Measurements from ENCODE around the gene SLC6A1.

GRCh38 chr3:11006986-11007933 lies 14.7 kb downstream of the SLC6A1 start:
- TF ChIP-seq POLR2A (IDR thresholded peaks at IDR 0.05; ENCODE audit: low read depth) (no peak), CTCF (IDR thresholded peaks at IDR 0.05) (no peak), POLR2AphosphoS5 (IDR thresholded peaks at IDR 0.05) (no peak), EP300 (IDR thresholded peaks at IDR 0.05) (no peak)
